Upper lobe of left lung (tissue), 4 donors: ENCODE data around the gene G6PC3.

ENCODE experiments used
- CTCF ChIP-seq, 6 experiments: fragments of 450-650 bp in 4 of 6; fragments of 200-600 bp in 2 of 6; sonication (generic) in 2 of 6; IDR thresholded peaks; one replicate each; pipeline ENCODE4 v1.5.1; 2016 to 2019; ENCODE audit warnings: antibody characterized with exemption in 6 of 6
- POLR2A ChIP-seq, 4 donors: fragments of 450-650 bp; IDR thresholded peaks; one replicate each; pipeline ENCODE4 v1.5.1; 2016 to 2017; ENCODE audit warnings: antibody characterized with exemption in 4 of 4, mild to moderate bottlenecking in 2 of 4

GRCh38 chr17:44033861-44034408 is 36.6 kb upstream of the G6PC3 start:
- no peak for TF ChIP-seq POLR2A (IDR thresholded peaks at IDR 0.05)
- no peak for TF ChIP-seq CTCF (IDR thresholded peaks at IDR 0.05)
